ENCODE measurements around the gene FREM1.

- TF ChIP-seq, protein P1, sequence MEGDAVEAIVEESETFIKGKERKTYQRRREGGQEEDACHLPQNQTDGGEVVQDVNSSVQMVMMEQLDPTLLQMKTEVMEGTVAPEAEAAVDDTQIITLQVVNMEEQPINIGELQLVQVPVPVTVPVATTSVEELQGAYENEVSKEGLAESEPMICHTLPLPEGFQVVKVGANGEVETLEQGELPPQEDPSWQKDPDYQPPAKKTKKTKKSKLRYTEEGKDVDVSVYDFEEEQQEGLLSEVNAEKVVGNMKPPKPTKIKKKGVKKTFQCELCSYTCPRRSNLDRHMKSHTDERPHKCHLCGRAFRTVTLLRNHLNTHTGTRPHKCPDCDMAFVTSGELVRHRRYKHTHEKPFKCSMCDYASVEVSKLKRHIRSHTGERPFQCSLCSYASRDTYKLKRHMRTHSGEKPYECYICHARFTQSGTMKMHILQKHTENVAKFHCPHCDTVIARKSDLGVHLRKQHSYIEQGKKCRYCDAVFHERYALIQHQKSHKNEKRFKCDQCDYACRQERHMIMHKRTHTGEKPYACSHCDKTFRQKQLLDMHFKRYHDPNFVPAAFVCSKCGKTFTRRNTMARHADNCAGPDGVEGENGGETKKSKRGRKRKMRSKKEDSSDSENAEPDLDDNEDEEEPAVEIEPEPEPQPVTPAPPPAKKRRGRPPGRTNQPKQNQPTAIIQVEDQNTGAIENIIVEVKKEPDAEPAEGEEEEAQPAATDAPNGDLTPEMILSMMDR (IDR thresholded peaks at IDR 0.05): no peak
- TF ChIP-seq POLR2A (IDR thresholded peaks at IDR 0.05): no peak
Measured at GRCh38 chr9:14722391-14723035, 187.7 kb downstream of the FREM1 start, which contains the start of gene CER1.
